HG03108 (cell line): ENCODE measurements around the gene CRB2.
"Not testable (repeated sequence)": the region's sequence is repeated elsewhere in the genome, so short reads cannot be mapped to it uniquely, and the experiment has no call there.

Experiments used
- ATAC-seq: cut with Tn5 transposase; IDR thresholded peaks from one replicate; pipeline ENCODE4 v1.9.1; 2021; ENCODE audit warnings: moderate library complexity; ENCODE audit not compliant: unreplicated experiment

Gene CRB2

DNA sequence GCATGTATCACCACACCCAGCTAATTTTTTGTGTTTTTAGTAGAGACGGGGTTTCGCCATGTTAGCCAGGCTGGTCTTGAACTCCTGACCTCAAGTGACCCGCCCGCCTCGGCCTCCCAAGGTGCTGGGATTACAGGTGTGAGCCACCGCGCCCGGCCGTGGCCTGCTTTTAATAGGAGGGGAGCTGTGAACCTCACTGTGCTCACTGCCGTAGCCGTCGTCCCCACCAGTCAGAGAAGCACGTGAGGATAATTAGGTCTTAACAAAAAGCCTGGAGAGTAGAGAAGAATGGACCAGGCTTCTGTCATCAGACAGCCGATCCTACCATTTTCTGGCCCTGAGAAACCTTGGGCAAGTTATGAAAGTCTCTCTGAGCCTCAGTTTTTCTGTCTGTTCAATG, 42.9 kb downstream of the CRB2 start:
- ATAC-seq = not testable (repeated sequence)

DNA sequence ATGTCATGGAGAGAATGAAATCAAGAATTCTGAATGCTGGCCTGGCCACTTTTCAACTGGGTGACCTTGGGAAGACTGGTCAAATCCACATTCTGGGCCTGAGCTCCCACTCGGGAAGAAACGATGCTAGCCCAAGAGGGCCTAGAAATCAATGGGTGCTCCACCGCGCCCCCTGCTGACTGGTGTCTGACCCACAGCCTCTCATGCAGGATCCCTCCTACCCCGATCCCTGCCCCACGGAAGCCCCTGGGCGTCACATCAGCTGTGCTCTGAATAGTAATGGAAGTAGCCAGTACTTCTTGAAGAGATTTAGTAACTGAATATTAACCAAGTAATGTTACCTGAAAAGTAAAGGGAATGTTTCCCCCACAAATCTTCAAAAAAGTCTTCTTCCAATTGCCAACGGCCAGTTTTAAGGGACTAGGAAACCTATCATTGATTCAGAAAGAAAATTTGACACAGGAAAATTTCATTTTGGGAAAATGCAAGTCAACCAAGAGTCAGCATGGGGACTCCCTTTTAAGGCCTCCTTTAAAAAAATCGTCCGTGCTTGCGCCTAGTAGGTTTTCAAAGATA, 43.9 kb downstream of the CRB2 start:
- ATAC-seq = no peak

DNA sequence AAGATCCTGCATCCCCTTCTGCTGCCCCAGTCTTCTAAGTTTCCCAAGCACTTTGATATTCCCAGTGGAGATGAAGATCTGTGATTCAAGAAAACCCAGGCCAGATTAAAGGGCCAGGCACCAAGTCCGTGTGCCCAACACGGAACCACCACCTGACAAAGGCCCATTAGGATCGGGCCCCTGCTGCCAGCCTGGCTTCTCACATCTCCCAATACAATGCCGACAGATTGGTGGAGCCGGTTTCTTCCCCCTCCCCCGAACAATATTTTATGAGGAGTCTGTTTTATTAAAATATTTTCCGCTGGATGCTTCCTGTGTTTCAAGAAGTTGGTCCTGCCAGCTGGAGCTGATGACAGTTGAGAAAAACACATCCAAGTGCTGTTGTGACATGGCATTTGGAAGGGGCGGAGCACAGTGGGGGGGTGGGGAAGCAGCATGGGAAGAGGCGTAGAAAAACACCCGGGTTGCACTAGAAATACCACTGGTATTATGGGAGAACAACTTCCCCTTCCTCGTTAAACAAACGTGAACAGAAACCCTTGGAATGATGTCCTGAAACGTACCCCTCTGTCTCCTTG, 45.0 kb downstream of the CRB2 start:
- no peak for ATAC-seq

GRCh38 chr9:123401879-123402513, 46.0 kb downstream of the CRB2 start:
- no peak for ATAC-seq

DNA sequence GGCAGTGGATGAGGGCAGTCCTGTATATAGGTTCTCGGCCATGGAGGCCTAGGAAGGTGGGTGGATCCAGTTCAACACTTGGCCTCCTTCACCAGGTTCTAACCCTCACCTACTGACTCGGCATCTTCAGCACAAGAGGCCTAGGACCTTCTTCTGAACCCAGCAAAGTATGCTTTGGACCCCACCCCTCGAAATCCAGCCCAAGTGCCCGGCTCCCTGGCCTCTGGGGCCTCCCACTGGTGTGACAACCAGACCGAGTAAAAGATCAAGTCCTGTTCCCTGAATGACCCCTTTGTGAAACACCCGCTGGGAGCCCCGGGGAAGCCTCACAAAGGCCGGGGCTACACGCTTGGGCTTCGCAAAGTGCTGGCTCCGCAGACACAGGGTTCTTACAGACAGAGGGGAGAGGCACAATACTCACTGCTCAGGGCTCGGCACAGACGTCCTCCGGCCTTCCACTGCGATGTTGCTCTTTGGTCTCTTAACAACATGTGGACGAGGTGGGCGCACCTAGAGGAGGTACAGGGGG, 47.0 kb downstream of the CRB2 start:
- no peak for ATAC-seq

GRCh38 chr9:123406016-123406415, 50.0 kb downstream of the CRB2 start:
- no peak for ATAC-seq

GRCh38 chr9:123406691-123407216, 50.8 kb downstream of the CRB2 start:
- no peak for ATAC-seq

- no peak for ATAC-seq
Measured at GRCh38 chr9:123407217-123407851, 51.3 kb downstream of the CRB2 start.

GRCh38 chr9:123408313-123409262, 52.6 kb downstream of the CRB2 start:
- ATAC-seq = no peak

- no peak for ATAC-seq
Measured at GRCh38 chr9:123410281-123410910, 54.4 kb downstream of the CRB2 start.

DNA sequence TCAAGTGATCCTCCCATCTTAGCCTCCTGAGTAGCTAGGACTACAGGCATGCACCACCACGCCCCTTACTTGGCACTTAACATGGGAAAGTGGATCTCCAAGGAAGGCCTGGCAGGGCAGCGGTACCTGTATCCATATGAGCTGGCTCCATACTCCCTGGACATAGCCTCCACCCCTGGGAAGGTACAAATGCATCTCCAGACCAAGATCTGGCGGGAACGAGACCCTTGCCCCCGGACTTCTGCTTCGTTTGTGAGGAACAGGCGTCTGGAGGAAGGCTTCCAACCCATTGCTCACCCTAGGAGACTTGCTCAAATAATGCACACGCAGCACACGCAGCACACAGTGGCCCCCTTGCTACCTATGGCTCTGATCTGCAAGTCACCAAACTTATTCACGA, 55.2 kb downstream of the CRB2 start:
- ATAC-seq = no peak

- no peak for ATAC-seq
Measured at GRCh38 chr9:123411636-123412035, 55.6 kb downstream of the CRB2 start.

GRCh38 chr9:123412171-123412820, 56.3 kb downstream of the CRB2 start:
- no peak for ATAC-seq

DNA sequence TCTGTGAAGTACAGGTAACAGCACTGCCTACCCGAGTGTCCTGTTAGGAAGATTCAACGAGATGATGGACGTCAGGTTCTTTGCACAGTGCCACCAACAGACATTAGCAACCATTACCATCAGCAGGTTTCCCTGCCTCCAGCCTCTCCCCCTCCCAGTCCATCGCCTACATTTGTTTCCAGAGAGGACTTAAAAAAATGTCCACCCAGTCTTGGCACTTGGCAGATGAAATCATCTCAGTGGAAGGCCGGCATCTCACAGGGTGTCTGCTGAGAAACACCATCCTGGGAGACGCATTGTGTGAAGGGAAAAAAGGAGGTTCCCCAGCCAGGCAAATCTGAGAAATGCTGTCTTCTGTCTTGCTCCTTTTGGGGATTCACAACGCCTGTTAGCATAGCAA, 58.2 kb downstream of the CRB2 start:
- no peak for ATAC-seq

DNA sequence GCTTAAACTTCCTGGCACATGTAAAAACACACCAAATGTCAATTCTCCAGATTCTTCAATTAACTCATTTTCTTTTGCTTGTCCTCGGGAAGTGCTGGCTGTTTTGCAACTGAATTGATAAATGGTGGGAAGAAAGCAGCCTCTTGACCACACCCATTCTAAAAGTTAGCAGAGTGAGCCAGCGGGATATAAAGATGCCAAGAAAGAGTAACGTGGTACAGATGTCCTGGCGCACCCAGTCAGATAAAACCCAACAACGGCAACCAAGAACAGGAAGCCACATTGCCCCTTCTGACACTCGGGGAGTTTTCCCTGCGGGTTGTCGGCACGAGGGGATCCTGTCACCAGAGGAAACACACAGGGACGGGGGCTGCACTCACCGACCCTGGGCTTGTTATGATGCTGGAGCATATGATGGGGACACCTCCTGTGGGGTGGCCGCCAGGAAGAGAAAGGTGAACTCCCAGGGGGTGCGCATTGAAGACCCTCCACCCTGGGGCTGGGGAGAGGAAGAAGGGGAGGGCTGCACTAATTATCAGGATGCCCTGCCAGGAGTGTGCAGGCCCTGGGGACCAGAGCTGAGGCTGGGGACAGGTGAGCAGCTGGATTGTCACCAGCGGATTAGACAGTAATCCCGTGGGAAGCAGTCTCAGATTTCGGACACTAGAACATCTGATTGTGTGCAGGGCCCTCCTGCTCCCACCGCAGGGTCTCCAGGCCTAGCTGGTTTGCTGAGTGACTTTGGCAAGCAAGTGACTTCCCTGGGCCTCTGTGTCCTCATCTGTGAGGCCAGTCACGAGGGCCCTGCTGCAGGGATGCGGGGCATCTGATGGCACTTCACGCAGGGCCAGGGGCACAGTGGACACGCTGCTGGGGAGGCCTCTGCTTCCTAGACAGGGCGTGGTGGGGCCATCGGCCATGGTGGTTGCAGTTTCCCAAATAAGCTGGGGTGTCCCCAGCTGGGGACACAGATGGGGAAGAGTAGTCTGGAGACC, 59.2 kb downstream of the CRB2 start:
- no peak for ATAC-seq

- no peak for ATAC-seq
Measured at GRCh38 chr9:123416176-123416575, 60.2 kb downstream of the CRB2 start.

DNA sequence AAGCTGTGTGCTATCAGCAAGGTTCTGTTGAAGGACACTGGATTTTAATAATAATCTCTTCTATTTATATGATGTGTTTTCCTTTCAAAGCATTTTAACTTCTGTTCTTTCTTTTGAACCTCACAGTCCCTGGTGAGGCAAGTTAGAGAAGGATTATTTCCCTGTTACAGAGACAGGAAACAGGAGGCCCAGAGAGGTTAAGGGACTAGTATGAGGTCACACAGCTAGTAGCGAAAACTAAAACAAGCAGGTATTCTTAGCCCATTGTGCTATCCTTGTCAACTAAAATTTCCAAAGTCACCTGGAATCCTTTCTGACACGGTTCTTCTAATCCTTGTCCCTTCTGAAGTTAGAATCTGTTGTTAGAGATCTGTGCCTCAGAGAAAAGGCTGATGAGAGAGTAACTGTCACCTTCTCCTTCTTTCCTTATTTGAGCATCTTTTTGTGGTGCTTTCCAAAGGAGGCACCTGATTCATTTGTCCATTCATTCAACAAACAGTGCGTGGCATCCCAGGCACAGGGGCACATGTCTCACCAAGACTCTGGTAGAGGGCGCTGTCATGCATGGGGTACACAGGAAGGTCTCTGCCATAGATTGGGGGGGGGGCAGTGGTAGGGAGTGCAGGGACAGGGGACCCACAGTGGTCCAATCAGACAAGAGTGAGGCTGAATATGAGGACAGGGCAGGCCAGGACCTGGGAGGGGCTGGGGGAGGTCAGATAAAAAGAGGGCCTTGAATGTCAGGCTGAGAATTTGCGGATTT, 61.5 kb downstream of the CRB2 start:
- no peak for ATAC-seq

GRCh38 chr9:123418052-123418430, 62.0 kb downstream of the CRB2 start:
- no peak for ATAC-seq
